CD4-positive, alpha-beta T cell treated with Interferon gamma for 1 hour (primary cell): ENCODE results near the gene EDDM3A.
"Not testable (repeated sequence)": the region's sequence is repeated elsewhere in the genome, so short reads cannot be mapped to it uniquely, and the experiment has no call there.

ENCODE experiments used
- DNase-seq: peaks from one replicate; pipeline ENCODE4 v3.0.0-alpha.2; 2020

The EDDM3A gene

GRCh38 chr14:20745571-20746358, at the start of gene EDDM3A:
EDDM3A (plus strand) TSS chr14:20745887; CDS start chr14:20747581, 1,694 bp downstream.
- DNase-seq: no peak

- no peak for DNase-seq
Observed at GRCh38 chr14:20696764-20697163, 48.9 kb upstream of the EDDM3A start.

- peak; percentile 64 for DNase-seq
Observed at GRCh38 chr14:20697273-20698017, 48.2 kb upstream of the EDDM3A start.

DNA sequence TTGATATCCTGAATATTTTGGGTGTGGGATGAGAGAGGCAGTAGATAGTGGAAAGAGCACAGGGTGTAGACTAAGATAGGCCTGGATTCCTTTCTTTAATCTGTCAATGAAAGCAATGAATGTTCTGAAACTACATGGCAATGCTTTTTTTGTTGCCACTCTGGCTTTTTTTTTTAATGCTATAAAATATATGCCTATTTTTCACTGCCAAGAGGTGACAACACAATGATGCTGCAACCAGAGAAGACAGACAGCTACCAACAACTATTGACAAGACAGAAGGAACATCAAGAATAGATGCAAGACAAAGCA, 47.7 kb upstream of the EDDM3A start:
- DNase-seq: no peak

GRCh38 chr14:20698934-20699333, 46.8 kb upstream of the EDDM3A start:
- DNase-seq: no peak

DNA sequence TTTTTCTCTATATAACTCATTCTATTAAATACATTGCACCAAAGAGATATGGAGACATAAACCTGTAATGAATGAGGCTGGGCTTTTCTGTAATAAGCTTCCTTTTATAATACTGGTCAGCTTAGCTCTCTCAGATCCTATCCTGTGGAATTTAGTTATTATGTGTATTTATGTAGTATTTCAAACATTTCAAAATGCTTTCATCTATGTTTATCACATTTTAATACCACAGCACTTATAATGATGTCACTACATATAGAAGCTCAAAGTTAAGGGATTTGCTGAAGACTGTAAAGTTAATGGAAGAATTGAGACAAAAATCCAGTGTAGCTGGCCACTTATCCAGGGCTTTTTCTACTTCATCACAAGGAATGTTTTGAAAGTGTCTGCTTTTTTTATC, 45.8 kb upstream of the EDDM3A start:
- no peak for DNase-seq

- DNase-seq: not testable (repeated sequence)
Observed at GRCh38 chr14:20700965-20701364, 44.7 kb upstream of the EDDM3A start.

DNA sequence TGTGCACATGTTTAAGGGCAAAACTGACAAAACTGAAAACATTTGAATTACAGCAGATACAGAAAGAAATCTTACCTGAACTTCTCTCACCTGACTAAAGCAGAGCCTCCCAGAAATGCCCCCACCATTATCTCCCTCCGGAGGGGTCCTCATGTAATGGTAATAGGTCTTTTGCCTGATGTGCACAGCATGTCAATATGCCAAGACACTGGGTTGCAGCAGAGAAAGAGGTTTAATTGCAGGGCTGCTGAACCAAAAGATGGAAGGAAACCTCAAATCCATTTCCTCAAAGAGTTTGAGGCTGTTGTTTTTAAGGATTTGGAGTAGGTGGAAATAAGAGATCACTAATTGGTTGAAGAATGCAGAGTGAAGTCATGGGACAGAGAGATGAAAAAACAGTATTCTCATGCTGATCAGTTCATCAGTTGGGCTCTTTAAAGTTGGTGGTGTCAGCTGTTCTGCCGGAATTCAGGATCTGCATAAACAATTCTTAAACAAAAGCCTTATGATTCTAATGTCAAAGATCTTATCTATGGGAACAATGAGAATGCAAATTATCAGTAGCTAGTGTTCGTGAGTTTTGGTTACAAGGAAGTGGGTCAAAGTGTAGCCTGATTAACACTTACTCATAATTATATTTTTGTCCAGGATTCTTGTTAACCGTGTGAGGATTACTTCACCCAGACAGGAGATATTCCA, 38.9 kb upstream of the EDDM3A start:
- no peak for DNase-seq

DNA sequence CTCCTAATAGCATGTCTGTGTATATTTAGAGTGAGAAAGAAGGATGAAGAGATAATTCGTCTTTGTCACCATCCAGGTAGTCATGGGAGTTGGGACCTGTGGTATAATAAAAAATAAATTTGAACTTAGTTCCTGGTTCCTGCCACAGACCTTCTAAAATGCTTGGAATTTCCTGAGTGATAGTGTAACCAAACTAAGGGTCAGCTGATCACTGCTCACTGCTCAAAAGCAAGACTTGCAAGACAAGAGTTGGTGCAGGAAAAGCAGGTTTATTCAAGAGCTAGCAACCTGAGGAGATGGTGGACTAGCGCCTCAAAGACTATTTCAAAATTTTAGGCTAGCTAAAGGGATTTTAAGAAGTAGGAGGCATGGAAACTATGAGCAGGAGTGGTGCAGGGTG, 38.1 kb upstream of the EDDM3A start:
- DNase-seq: no peak

GRCh38 chr14:20711261-20711660, 34.4 kb upstream of the EDDM3A start:
- no peak for DNase-seq

DNA sequence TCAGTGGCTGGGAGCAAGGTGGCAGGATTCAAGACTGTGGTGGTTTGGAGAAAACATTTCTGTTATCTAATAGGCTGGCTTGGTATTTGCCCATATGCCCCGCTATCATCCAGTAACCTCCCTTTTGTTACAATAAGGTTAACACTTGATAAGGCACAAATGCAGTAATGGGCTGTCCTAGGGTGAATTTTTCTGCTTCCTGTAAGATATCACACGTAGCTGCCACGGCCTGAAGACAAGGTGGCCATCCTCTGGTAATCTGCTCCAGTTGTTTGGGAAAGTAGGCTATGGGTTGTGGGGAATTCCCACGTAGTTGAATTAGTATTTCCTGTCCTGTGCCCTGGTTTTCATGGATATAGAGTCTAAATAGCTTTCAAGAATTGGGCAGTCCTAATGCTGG, 34.0 kb upstream of the EDDM3A start:
- no peak for DNase-seq

GRCh38 chr14:20712904-20713303, 32.8 kb upstream of the EDDM3A start:
- no peak for DNase-seq

DNA sequence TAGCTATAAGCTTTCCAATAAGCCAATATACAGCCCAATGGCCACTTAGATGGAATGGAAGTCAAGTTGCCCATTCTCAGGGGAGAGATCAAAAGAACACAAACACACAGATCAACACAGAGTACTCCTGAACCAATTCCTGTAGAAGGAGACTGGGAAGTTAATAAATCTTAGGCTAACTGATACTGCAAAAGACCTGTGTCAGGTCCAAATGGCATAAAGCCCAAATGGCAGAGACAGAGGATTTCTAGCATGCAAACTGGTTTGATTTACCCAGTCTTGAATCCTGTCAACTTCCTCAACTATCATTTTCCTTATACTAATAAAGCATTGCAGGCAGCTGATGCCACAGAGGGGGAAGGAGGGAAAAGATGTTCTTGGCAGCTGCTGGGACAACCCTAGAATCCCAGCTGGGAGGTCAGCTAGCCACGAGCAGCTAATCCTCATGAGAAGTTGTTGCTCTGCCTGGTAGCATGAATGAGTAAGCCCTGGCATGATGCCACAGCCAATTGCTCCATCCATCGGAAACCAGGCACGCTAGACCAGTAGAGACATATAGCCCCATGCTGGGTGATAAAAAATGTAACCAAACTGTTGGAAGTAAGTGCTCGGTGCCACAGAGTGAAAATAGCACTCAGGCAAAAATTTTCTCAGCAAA, 31.0 kb upstream of the EDDM3A start:
- peak; percentile 72 for DNase-seq

GRCh38 chr14:20719777-20720176, 25.9 kb upstream of the EDDM3A start:
- no peak for DNase-seq

- no peak for DNase-seq
Observed at GRCh38 chr14:20720741-20721140, 24.9 kb upstream of the EDDM3A start.

DNA sequence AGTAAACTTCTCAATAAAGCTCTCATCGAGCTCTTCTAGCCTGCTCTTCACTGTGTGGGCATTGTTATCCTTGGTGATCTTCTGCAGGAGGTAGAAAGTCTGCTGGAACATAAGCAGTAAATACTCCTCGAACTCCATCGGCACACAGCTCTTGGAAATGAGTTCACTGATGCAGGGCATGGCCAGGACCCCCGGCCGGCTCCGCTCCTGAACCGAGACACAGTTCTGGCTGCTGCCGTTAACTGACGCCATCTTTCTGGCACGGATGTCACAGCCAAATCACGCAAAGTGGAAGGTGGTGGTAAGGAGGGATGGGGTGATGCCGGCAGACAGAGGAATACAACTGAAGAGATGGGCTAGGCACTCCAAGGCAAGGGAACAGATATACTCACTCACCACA, 23.7 kb upstream of the EDDM3A start:
- DNase-seq: no peak

DNA sequence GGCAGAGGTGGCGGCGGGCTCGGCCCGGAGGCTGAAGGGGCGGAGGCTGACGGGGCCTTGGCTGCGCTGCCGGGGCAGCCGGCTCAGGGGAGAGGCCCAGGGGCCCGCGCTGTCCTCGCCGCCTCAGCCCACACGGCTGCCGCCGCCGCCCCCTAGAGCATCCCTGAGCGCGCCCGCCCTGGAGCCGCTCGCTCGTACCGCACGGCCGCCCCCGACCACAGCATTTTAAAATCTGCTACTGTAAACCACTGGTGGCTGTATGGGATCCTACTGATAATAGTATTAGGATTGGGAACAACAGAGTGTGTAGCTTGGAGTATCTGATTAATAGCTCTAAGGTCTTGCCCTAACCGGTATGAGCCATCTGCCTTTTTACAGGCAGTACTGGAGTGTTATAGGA, 22.2 kb upstream of the EDDM3A start:
- no peak for DNase-seq

- DNase-seq: not testable (repeated sequence)
Observed at GRCh38 chr14:20726121-20726520, 19.6 kb upstream of the EDDM3A start.

DNA sequence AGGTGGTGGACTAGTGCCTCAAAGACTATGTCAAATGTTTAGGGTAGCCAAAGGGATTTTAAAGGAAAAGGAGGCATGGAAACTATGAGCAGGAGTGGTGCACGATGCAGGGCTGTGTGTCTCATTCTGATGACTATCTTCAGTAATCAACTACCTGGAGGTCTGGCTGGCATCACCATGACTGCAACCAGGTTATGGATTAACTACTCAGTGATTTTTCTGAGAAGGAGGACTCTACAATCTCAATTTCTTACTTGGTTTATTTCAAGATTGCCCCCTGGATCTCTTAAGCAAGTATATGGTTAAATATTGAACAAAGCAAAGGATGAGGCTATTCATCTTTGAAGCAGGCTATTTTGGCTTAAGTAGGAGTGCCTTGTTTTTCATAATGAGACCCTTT, 19.2 kb upstream of the EDDM3A start:
- DNase-seq: no peak

- no peak for DNase-seq
Observed at GRCh38 chr14:20730891-20731290, 14.8 kb upstream of the EDDM3A start.

DNA sequence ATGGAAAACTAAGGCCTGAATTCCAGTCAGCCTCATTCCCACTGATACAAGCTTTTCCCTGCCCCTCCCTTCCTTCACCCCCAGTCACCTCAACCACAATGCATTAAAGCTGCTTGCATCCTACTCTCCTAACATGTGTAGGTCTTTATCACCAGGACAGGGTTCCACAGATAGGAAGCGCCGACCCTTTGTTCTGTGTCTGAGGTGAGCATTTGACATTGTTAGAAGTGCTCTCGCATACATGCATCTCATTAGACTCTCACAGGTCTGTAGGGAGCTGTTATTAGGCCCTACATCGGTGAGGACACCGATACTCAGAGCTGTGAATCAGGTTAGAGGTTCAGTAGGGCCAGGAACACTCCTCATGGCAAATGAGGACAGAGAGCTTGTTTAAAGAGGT, 13.2 kb upstream of the EDDM3A start:
- no peak for DNase-seq

GRCh38 chr14:20732979-20733635, 12.6 kb upstream of the EDDM3A start:
- no peak for DNase-seq
